Hematopoietic multipotent progenitor cell treated with erythropoietin and hydrocortisone succinate and interleukin-3 and kit ligand, for 6 days (in vitro differentiated cells): Measurements from ENCODE around the gene LMX1A.

Experiments used
- DNase-seq: peaks from one replicate; pipeline ENCODE4 v3.0.0-alpha.2; 2015

LMX1A gene

DNA sequence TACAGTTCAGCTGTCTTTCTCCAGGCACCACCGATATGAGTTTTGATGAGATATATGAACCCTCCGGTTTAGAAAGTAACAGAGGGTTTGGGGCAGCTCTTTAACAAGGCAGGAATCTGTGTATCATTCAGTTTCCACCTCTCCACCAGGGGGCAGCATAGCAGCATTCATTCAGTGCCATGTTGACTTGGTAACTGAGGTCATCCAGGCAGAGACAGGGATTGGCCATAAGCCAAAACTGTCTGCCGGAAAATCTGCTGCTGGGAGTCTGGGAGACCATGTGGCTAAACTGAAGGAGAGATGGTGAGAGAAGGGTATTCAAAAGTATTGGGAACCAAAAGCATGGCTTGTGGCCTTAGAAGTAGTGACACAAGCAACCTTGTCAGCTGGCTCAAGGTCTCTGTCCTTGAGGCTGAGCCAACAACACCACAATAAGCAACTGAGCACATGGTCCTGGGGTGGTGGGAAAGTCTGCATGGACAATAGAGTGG is 98.5 kb downstream of the LMX1A start:
- peak; percentile 79 for DNase-seq

GRCh38 chr1:165254896-165255625 is 101.5 kb downstream of the LMX1A start:
- DNase-seq, result no peak

- no peak for DNase-seq
These were observed 102.1 kb downstream of the LMX1A start for GRCh38 chr1:165254376-165254775.

- no peak for DNase-seq
These were observed 102.7 kb downstream of the LMX1A start for GRCh38 chr1:165253818-165254254.

- DNase-seq, result no peak
These were observed 107.4 kb downstream of the LMX1A start for GRCh38 chr1:165248969-165249571.

DNA sequence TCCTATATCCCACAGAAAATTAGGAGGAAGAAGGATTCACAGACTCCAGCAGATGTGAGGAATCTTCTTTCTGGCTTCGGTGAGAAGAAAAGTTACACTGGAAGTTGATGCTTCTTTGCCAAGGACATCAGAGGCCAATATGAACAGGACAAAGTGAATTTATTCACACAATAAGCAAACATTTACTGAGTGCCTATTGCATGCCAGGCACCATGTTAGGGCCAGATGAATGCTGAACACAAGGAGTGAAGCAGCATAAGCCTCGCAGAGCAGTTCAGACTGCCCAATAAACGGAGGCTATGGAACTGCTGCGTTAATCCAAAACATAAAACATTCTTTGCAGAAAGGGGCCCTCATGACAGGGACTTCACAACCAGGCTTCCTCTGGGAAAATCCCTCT is 114.6 kb downstream of the LMX1A start:
- no peak for DNase-seq

DNA sequence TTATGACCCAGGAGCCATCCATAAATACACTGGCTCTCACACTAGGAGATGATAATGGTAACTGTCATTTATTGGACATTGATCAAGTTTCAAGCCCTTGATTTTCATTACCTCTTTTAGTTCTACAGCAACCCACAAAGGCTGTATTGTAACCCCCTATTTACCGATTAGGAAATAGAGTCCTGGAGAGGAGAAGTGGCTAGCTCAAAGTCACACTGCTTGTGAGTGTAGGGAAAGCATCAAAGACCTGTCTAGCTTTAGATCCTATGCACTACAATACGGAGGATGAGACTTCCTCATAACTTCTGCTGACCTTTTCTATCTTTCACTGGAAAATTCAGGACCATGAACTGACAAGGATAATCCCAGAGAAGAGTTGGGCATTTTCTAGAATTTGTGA is 115.2 kb downstream of the LMX1A start:
- no peak for DNase-seq

DNA sequence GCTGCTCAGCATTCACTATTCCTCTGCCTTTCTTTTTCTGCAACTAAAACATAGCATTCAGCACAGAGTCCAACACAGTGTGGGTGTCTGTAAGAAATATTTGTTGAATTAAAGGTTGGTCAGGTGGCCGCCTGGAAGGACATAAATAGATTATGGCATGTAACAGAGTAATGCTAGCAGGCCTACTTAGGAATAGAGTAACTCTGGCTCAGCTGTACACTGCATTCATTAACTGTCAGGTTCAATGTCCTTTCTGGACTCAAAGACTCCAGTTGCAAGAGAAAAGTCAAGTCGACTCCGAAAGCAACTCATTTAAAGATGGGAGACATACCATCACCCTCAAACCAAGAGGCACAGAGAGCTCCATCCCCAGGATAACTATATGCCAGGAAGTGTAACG is 116.0 kb downstream of the LMX1A start:
- no peak for DNase-seq

DNA sequence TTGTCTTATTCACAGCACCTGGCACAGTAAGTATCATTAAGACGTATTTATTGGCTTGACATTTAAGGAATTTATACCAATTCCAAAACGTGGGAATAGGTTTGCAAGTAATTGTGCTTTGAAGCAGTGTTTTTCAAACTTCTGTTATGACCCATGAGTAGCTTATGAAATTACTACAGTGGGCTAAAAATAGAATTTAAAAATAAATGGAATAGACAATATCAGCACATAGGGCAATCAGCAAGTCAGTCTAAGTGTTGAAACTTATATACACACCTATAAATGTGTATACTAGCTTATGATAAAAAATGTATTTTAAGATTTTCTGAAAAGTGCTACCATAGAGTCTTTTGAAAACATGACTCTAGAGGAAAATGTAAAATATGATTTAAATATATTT is 116.6 kb downstream of the LMX1A start:
- DNase-seq, result no peak

DNA sequence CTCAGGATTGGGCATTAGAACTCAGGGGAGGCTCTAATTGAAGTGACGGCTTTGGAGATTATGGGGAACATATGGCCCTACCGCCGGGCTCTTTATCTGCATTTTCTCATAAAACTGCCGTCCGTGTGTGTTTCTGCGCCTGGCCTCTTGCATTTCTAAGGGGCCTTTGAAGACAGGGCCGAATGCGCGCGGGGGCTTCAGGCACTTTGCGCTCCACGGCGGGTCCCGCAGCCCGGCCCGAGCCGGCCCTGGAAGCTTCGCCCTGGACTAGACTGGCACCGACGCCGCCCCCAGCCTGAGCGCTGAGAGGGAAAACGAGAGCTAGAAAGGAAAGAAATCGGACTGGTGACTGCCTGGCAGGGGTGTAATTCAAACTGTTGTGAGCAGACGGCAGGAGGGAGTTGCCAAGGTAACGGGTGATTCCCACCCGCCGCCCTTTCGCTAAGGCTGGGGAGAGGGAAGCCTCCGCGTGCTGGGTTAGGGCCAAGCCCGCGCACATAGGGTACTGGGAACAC is 120.7 kb downstream of the LMX1A start:
- peak; percentile 4 for DNase-seq

GRCh38 chr1:165235155-165235776 is 121.2 kb downstream of the LMX1A start:
- no peak for DNase-seq

- DNase-seq, result no peak
These were observed 122.4 kb downstream of the LMX1A start for GRCh38 chr1:165234149-165234548.

- DNase-seq, result peak; percentile 7
These were observed 127.8 kb downstream of the LMX1A start for GRCh38 chr1:165228676-165229075.

- no peak for DNase-seq
These were observed 128.3 kb downstream of the LMX1A start for GRCh38 chr1:165228111-165228655.

DNA sequence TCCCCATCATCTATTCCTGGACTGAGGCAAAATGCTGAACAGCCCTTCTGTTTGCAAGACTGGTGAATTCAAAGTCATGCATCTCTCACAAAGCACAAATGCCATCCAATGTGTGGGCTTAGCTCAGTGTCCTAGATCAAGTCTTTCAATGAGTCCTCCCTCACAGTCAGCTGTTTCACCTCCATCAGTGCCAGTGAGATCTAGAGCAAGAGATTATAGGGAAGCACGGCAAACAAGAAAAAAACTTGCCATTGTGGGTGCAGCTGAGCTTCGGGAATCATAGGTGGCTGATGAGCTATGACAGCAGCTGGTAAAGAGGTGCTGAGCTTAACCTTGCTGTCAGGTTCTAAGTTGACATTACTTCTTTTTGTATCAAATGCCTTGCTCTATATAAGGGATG is 130.2 kb downstream of the LMX1A start:
- no peak for DNase-seq

DNA sequence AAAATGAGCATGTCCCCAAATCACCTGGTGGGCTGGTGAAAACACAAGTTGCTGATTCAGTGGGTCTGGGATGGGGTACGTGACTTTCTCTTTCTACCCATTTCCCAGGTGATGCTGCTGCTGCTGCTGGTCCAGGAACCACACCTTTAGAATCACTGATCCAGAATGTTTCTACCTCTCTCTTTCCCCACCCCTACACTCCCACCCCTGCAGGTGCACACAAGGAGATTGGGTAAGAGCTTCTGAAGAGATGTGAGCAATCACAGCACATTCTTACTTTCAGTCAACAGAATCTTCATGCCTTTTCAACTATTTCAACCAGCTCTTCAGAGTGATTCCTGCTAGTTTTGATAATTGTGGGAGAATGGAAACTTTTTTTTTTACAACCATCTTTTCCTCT is 130.9 kb downstream of the LMX1A start:
- DNase-seq, result no peak

DNA sequence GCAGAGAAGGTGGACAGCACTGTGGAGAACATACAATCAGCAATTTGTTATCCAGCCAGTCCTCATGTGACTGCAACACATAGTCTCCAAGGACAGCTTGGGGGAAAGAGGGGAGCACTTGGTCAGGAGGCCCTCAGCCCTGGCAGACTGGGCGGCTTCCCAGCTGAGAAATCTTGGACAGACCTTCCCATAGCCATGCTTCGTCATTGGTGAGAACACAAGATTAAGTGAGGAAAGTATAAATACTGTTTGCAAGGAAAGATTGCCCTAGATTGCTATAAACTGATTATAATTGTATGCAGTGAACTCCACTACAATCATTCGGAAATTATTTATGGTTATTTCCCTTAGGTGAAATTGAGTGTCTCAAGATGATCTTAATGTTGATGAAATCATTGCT is 131.5 kb downstream of the LMX1A start:
- no peak for DNase-seq

GRCh38 chr1:165224504-165224903 is 132.0 kb downstream of the LMX1A start:
- DNase-seq, result no peak

- DNase-seq, result no peak
These were observed 133.9 kb downstream of the LMX1A start for GRCh38 chr1:165222580-165222979.

GRCh38 chr1:165218731-165219130 is 137.8 kb downstream of the LMX1A start:
- no peak for DNase-seq

DNA sequence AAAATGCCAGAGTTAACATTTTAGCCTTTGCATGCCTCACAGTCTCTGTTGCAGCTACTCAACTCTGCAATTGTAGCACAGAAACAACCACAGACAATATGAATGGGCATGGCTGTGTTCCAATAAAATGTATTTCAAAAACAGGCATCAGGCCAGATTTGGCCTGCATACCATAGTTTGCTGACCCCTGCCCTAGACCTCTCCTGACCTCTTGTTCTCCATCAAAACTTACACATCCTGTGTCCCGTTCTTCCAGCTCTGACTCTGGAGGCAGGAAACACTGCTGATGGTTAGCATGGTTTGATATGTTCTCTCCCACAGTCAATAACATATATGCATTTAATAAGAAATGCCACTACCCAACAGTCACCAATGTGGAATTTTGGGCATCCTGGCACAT is 138.6 kb downstream of the LMX1A start:
- DNase-seq, result no peak

DNA sequence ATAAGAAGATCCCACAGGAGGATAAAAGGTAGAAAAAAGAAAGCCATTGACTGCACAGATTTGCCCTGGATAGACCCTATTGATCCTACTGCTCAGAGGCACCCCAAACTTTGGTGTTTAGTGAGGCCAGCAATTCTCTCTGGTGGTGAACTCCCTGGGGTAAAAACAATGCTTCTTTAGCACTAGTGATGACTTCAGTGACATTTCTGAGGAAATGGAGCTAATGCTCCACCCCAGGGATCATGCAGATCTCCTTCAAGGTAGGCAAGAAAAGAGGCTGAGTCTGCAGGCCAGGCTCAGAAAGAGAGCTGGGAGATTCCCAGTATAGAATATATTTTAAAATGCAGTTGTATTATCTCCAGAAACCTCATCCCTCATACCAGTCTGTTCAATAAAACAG is 140.3 kb downstream of the LMX1A start:
- no peak for DNase-seq

DNA sequence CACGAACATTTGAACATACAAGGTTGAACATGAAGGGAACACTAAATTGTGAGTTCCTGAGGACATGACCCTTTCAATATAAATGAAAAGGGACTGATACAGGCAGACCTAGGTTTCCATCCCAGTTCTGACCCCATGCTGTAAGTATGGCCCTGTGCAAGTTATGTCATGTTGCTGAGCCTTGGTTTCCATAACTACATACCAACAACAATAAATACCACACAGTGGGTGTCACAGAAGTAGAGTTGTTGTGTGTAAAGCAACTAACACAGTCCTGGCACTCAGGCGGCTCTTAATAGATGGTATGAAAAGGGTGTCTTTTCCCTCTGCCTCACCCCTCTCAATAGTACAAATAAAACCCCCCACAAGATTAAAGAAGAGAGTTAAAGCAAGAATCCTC is 140.8 kb downstream of the LMX1A start:
- DNase-seq, result no peak

DNA sequence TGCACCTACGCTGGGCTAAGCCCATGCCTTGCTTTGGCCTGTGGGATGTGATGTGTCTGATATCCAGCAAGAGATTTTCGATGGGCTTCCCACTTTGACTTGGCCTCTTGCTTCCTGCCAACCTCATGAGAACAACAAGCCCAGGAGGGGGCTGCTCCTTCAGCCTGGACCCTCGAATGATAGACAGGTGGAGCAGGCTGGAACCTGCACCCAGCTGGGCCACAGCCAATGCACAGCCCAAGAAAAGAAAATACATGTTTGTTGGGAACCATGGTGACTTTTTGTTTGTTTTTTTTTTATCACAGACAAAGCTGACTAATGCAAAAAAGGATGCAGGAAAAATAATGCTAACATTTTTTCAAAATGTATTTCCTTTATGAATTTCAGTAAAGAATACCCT is 144.3 kb downstream of the LMX1A start:
- DNase-seq, result no peak
